Activated CD8-positive, alpha-beta memory T cell treated with anti-CD3 and anti-CD28 coated beads for 36 hours (primary cell): ENCODE data around the gene ZNF697. TPM values are rescaled to one million over a fixed set of nuclear protein-coding genes. Genes with fewer than 3 reads are reported as not detected.
"Not testable (repeated sequence)": the region's sequence is repeated elsewhere in the genome, so short reads cannot be mapped to it uniquely, and the experiment has no call there.

Experiments used
- CTCF ChIA-PET: fragments of 350-600 bp; sonication (Branson Sonifier 250); formaldehyde crosslinking; loops from one replicate; lab custom pipeline; 2021; ENCODE audit warnings: antibody characterized with exemption; lab: Charles Lee
- POLR2A ChIA-PET: fragments of 350-600 bp; sonication (Branson Sonifier 250); formaldehyde crosslinking; loops from one replicate; lab custom pipeline; 2021; ENCODE audit warnings: antibody characterized with exemption; lab: Charles Lee
- total RNA-seq, 2 experiments: library from RNA; stranded (reverse); gene quantifications; one replicate each; pipeline ENCODE4 v1.2.3, GENCODE V29; 2021

ZNF697 gene
- total RNA-seq, 2 experiments from 2014 or later = 0.99 to 1.0 TPM

DNA sequence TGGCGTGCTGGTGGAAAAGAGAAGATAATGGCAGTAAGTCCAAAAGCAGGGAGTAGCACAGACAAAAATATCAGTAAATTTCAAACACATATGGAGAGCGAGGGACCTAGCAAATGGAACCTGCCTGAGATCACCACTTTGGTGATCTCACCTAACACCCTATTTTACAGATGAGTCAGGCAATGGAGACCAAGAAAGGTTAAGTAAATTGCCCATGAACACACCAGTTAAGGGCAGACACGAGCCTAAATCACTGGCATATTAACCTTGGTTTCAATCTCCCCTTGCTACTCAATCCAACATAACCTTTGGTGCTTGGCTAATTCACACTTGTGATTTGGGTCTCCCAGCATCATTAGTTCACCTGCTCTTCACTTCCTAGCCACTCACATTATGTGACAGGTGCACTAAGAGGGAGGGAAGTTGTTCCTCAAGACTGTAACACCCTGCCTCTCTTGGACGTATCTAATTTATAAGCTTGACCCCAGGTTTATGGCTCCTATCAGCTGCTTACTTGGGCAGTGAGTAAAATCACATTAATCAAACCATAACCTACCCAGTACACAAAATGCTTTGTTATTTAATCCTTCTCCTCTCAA is 11.5 kb downstream of the ZNF697 start:
- ChIA-PET POLR2A (no interaction called here), CTCF (no interaction called here)

DNA sequence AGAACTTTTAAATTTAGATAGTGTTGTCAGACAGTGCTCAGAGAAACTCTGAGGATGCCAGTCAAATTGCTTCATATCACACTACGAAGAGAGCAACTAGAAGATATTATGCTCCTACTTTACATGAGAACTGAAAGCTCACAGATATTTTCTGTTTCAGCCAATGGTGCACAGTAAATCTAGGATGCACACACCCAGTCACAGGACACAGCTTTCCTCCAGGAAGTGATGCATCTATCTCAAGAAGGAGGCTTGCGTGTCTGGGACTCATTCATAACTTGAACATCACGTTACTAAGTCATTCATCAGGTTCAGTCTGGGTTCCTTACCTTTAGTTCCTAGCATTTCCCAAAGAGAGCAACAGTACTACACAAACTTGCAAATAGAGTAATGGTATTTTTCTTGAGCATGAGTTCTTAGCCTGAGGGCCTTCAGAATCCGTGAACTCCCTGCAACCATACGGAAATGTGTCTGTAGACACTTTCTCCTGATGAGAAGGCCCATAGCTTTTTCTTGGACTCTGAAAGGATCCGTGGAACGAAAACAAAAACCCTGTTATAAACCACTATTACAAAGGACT is 12.2 kb downstream of the ZNF697 start:
- ChIA-PET POLR2A (no interaction called here), CTCF (no interaction called here)

DNA sequence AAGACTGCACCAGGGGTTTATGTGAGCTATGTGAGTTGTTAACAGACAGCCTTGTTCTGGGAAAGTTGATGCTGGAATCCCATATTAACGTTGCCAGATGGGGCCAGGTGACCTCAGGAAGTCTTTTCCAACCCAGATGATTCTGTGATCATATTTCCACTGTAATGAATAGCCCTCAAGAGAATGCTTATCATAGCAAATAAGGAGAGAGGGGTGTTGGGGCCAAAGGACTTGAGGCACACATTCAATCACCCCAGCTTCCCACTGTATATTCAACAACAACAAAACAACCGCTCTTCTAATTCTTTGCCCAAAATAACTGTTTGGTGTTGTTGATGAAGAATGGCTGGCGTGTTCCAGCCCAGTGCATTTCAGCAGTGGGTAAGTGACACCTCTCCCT is 14.1 kb downstream of the ZNF697 start:
- POLR2A ChIA-PET = no interaction called here
- CTCF ChIA-PET = no interaction called here

DNA sequence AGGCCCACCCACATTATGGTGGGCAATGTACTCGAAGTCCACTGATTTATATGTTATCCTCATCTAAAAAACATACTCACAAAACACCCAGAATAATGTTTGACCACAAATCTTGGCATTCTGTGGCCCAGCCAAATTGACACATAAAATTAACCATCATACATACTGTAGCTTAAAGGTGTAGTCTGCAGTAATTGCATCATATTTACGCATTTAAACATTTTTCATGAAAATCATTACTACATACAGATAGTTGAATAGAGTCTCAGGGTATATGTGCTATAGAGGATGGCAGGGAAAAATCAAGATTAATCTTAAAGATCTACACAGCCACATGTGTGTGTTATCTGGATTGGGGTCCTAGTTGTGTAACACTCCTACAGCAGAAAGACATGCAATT is 14.5 kb downstream of the ZNF697 start:
- ChIA-PET CTCF (no interaction called here), POLR2A (no interaction called here)

DNA sequence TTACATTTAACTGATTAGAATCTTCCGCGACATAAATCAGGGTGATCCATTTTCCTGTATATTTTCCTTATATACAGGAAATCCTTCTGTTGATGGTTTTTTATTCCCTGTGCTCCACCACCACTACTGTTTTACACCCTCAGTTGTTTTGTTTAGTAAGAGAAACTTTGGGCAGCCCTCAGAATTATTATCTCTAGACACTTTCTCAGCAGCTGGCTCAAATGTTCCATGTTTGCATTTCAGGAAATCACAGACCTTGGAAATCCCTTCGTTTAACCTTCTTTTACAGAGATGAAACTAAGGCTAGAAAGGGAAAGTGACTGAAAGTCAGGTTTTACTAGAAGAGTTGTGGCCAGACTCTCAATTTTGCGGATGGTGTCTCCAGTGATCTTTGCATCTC is 15.2 kb downstream of the ZNF697 start:
- ChIA-PET CTCF (no interaction called here), POLR2A (no interaction called here)

DNA sequence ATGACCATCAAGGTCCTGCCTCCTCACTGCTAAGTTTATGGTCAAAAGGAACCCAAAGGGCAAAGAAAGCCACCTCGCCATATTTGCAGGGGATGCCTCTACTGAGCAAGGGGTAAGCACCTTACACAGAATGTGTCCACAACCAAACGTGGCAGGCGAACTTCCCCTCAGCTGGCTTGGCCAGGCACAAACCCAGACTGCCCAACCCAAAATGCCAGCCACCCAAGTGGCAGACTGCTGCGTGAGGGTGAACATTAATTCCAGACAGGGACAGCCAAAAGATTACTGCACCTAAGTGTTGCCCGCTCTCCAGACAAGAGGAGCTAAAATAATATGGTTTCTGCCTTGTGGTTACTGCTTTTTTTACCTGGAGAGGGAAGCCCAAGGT is 16.0 kb downstream of the ZNF697 start:
- CTCF ChIA-PET = no interaction called here
- POLR2A ChIA-PET = no interaction called here

DNA sequence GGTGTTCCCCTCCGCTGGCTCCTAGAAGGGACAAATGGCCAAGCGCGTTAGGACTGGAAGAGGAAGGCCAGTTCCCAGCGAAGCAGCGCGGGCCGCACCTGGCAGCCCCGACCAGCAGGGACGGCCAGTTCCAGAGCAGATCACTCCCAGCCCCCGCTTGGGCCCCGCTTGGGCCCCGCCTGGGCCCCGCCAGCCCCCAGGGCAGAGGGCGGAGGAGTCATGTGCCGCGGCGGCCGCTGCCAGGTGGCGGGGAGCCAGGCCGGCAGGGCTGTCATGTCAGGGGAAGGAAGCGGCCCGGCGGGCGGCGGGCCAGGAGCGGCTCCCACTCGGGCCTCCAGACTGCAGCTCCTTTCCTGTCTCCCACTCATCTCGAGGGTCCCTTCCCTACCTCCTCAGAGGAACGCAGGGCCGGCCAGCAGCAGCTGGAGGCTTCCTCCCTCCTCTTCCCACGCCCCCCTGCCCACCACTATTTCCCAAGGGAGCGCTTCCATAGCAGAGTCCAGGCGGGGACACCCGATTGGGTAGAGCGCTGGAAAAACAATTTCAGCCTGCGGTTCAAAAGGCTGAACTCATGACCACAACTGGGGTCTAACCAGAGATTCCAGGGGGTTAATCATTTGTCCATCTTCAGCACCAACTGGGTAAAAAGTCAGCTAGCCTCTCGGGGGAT is 16.5 kb downstream of the ZNF697 start:
- ChIA-PET CTCF (no interaction called here), POLR2A (no interaction called here)

DNA sequence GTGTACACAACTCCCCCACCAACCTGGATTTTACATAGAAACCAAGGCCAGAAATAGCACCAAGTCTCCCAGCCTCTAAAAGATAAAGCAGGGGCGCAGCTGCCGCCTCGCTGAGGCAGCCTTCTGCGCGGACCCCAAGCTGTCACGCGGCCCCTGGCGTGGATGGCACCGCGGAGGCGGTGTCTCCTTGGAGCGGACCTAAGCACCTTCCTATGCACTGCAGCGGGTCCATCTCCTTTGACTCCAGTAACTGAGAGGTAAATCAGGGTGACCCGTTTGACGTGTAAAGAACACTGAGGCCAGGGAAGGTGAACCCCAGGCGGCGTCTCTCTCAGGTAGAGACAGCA is 17.0 kb downstream of the ZNF697 start:
- ChIA-PET CTCF (no interaction called here), POLR2A (no interaction called here)

DNA sequence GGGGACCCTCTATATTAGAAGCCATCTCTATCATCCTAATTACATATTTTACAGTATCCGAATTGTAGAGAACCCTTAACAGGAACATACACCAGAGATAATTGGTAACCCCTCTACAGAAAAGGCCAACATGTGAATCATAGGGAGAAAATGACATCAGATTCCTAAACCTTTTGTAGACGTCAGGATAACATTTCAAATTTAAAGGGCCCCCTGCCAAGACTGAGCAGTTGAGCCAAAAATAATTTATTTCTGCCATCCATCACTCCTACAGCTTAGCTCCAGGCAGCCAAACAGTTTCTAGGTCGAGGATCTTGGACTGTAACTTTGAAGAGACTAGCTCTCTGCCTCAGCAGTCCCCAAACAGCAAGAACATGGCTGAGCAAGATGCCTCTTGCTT is 21.2 kb downstream of the ZNF697 start:
- CTCF ChIA-PET = interaction anchor here (0.6 kb wide), 1 partner anchor 42 kb away, joined by 3 read pairs; no protein-coding TSS in a partner anchor
- POLR2A ChIA-PET = interaction anchor here (0.6 kb wide), 1 partner anchor 30 kb away, joined by 3 read pairs; no protein-coding TSS in a partner anchor

DNA sequence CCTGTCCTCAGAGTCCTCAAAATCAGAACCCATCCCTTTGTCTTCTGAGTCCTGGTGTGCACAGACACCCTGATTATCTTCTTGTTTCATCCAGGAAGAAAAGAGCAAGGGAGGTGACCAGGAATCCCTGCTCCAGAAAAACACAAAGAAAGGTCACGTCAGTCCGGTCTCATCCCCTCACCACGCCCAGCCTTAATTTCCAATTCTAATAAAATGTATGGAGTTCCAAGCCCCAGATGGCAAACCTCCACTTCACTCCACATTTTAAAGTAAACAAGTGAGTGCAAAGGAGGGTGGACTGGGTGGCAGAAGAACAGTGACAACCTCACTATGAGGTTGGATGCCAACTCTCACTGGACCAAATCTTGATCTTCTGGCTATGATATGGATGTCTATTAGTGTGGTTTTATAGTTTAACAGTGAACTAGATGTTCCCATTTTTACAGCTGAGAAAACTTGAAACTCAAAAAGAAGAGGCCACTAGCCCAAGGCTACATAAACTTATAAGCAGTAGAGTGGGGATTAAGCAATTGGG is 22.0 kb downstream of the ZNF697 start:
- ChIA-PET POLR2A (no interaction called here), CTCF (no interaction called here)

DNA sequence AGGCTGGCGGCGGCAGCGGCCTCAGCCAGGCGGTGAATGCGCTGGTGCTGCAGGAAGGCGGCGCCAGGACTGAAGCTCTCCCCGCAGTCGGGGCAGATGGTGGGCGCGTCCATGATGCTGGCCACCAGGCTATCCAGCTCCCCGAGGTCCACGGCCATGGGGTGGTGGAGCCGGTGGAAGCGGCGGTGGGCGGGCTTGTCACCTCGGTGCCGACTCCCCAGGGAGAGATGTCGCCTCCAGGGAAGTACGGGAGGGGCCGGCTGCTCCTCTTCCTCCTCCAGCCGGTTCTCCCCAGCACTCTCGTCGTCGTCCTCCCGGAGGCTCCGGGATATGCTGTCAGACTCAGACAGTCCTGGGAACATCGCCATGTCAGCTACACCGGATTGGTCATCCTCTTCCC is 24.4 kb downstream of the ZNF697 start:
- ChIA-PET POLR2A (no interaction called here), CTCF (no interaction called here)

DNA sequence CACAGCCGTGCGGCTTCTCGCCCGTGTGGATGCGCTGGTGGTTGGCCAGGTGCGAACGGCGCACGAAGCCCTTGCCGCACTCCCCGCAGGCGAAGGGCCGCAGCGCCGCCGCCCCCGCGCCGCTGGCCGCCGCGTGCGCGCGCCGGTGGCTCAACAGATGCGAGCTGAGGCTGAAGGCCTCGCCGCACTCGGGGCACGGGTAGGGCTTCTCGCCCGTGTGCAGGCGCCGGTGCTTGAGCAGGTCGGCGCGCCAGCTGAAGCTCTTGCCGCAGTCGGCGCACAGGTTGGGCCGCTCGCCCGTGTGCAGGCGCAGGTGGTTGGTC is 24.9 kb downstream of the ZNF697 start:
- POLR2A ChIA-PET = no interaction called here
- CTCF ChIA-PET = no interaction called here

DNA sequence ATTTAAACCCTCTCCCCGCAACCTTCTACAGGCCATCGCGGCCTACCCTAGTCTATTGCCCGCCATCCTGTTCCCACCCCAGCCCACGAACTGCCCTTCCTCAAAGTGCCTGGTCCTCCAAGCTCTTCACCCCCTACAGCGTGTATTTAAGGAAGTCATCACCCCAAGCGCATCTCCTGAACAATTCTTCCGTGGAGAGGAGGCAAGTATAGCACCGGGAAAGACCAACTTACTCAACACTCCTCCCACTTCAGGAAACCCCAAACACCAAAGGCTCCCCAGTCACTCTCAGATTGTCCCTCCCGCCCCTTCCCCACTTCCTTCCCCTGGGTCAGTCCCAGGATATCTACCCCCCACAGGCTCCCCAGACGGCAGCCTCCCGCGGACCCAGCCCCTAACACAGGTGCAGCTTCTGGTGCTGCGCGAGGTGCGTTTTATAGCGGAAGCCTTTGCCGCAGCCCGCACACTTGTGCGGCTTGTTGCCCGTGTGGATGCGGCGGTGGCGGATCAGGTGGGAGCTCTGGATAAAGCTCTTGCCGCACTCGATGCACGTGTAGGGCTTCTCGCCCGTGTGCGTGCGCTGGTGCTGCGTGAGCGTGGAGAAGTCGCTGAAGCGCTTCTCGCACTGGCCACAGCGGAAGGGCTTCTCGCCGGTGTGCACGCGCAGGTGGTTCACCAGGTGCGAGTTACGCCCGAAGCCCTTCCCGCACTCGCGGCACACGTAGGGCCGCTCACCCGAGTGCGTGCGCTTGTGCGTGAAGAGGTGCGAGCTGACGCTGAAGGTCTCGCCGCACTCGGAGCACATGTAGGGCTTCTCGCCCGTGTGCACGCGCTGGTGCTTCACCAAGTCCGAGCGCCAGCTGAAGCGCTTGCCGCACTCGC is 25.5 kb downstream of the ZNF697 start:
- ChIA-PET CTCF (no interaction called here), POLR2A (no interaction called here)

DNA sequence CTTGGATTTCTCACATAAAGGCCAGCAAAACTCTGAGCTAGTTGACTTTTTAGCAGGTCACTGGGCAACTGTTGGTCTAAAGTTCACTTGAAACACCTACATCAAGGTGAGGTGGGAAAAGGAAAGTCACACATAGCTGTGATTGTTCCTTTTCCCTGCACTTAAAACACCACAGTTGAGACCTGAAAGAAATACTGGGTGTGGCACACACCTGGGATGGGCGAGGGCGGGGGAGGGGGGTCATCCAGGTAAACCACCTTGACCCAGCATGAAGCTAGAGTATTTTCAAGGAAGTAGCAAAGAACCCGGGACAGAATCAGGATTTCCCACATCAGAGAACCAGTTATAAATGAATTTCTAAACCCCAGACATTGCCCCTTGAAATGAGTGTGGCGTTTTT is 26.4 kb downstream of the ZNF697 start:
- CTCF ChIA-PET = no interaction called here
- POLR2A ChIA-PET = no interaction called here

DNA sequence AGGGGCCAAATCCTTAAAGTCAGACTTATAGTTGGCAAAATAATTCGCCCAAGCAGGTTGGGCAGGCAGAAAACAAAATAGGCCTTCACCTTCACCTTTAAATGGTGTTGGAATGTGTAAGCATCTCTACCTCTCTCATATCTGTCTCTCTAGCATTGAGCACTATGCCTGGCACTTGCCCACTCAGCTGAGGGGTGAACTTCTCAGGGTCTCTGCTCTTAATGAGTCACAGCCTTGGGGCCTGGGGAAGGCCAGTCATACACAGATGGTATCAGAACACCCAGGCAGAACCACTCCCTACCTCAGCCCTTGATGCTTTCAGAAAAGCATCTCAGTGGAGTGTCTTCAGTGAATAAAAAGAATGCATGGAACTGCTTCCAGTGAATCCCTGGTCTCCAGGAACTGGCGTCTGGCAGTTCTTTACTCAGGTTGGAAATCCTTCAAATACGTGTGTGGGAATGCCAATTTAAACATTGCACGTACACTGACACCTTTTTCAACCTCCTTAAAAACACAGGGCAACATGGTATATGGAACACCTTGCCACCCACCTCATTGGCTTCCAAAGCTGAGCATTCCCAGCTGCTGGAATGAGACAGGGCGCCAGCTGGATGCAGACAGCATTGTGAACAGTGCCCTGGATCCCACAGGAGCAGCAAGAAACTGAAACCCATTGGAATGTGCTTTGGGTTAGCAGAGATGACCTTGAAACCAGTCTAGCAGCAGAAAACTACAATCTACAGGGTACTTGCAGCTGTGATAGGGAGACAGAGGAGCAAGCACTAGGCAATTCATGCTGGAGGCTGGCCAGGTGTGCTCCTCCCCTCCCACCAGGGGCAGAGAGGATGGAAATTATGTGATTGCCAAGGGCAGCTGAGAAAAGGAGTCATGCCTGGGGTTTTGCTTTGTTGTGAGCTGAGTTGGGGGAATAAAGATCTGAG is 30.0 kb downstream of the ZNF697 start:
- ChIA-PET POLR2A (no interaction called here), CTCF (interaction anchor here (0.7 kb wide), 1 partner anchor 94 kb away, joined by 3 read pairs; the partner anchor contains the start of gene PHGDH)

DNA sequence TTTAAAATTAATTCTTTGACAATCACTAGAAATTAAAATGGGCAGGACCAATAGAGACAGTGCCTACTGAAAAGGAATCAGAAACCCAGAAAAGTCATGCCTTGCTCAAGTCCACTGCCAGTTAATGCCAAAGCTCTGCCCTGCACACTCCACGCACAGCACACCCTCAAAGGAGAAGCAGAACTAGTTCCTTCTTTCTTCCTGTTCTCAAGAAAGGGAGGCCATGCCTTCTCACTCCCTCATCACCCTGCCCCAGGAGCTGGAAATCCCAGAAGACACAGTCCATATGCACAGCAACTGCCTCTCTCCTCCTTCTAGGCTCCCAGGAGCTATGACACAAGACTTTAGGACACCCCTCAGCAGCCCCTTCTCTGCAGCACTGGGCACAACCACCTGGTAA is 31.3 kb downstream of the ZNF697 start:
- POLR2A ChIA-PET = not testable (repeated sequence)
- CTCF ChIA-PET = interaction anchor here (1.9 kb wide), 1 partner anchor 59 kb away, joined by 9 read pairs; no protein-coding TSS in a partner anchor

DNA sequence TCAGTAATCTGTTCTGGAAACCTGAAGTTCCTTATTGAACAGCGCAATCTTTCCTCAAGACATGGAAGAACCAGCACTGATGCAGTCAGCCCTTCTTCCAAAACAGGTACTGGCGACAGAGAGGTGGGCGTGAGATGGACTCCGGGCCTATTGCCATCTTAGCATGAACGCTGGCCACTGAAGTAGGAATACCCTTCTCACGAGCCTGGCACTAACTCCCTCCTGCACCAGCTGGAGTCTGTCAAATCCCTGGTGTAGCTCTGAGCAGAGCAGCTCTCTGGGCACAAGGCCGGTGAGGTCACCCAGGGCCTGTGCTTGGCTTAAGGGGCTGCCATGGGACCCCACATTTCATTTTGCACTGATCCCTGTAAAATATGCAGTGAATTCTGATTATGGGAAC is 33.0 kb downstream of the ZNF697 start:
- CTCF ChIA-PET = interaction anchor here (1.9 kb wide), 1 partner anchor 60 kb away, joined by 9 read pairs; no protein-coding TSS in a partner anchor
- POLR2A ChIA-PET = not testable (repeated sequence)

DNA sequence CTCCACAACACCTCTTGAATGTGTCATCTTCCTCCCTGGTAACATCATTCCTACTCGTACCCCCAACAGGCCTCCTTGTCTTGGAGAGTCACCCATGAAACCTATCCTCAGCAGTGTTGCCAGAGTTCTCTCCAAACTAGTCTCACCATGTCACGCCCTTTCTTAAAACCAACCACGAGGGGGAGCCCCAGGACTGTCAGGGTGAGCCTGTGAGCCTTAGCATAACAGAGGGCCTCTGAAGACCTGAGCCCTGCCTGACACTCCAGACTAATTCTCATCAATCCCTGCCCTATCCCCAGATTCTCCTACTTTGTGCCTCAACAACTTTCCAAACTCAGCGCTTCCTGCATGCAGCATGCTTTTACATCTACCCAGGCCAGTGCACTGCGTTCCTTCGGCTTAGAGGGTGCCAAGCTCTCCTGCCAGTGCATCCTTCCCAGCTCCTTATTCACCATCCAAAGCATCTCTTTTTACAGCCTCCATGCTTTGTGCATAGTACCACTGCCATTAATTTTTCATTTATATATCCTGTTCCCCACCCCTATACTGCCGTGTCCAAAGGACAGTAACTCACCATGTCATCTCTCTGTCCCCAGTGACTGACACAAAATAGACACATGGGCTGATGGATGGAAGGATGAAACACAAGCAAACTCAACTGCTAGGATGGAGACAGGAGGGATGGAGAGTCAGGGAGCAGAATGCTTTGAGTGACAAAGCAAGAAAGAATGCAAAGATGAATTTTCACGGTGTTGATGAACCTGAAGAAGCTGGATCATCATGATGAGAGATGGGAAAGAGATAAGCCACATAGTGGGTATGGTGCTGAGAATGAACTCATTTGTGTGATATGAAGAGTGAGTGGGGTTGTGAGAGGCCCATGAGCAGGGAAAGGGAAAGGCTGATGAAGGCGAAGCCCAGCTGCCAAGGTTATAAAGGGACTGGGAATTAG is 34.0 kb downstream of the ZNF697 start:
- ChIA-PET POLR2A (no interaction called here), CTCF (interaction anchor here (4.0 kb wide), 1 partner anchor 62 kb away, joined by 30 read pairs; no protein-coding TSS in a partner anchor)
